A549 (cell line): Measurements from ENCODE around the gene IGFBP5. TPM values are rescaled to one million over a fixed set of nuclear protein-coding genes. Genes with fewer than 3 reads are reported as not detected.

ENCODE experiments used
- ATAC-seq, 2 experiments: fragments of 200-7000 bp in 1 of 2; fragments of >200 bp in 1 of 2; cut with Nextera tagmentation in 1 of 2; cut with Tn5 transposase in 1 of 2; 3 replicates each; pipeline versions ENCODE4 v1.8.0 to v1.9.1; 2018 to 2020; ENCODE audit warnings: mild to moderate bottlenecking in 1 of 2, moderate library complexity in 1 of 2
- CTCF ChIA-PET: fragments of 300-600 bp; sonication (Branson Sonifier 250); formaldehyde crosslinking; extraction: SDS; loops from one replicate; lab custom pipeline; 2021; ENCODE audit warnings: antibody characterized with exemption, inconsistent platforms; lab: Yijun Ruan, JAX
- POLR2A ChIA-PET: fragments of 350-600 bp; formaldehyde crosslinking; extraction: SDS; loops from one replicate; lab custom pipeline; 2021; ENCODE audit warnings: antibody characterized with exemption, inconsistent platforms; lab: Yijun Ruan, JAX
- DNase-seq, 2 experiments: peaks; one replicate each; pipeline versions ENCODE4 v3.0.0 to v3.0.0-alpha.2; 2011 to 2016; ENCODE audit warnings: low read depth in 1 of 2, low spot score in 1 of 2
- FAIRE-seq: peaks from 2 replicates; lab custom pipeline; 2011; peaks lifted over from hg19 to GRCh38; lab: Jason Lieb, UNC
- H3K27ac ChIP-seq, 2 experiments: fragments of >200 bp; sonication (Bioruptor Twin); formaldehyde crosslinking; 3 replicates each; pipeline ENCODE4 v1.5.1; 2016 to 2017
- H3K4me1 ChIP-seq: fragments of >200 bp; sonication (Bioruptor Twin); formaldehyde crosslinking; 3 replicates; pipeline ENCODE4 v1.6.1; 2016
- H3K4me2 ChIP-seq: fragments of >200 bp; sonication (Bioruptor Twin); formaldehyde crosslinking; 3 replicates; pipeline ENCODE4 v1.6.1; 2016
- H3K4me3 ChIP-seq: fragments of >200 bp; sonication (Bioruptor Twin); formaldehyde crosslinking; 3 replicates; pipeline ENCODE4 v1.5.1; 2016
- H3K9me3 ChIP-seq: fragments of >200 bp; sonication (Bioruptor Twin); formaldehyde crosslinking; 3 replicates; pipeline ENCODE4 v1.6.1; 2016
- CBX8 ChIP-seq: fragments of 200-600 bp; sonication (generic); IDR thresholded peaks from 2 replicates; pipeline ENCODE4 v1.6.1; 2016
- CEBPB ChIP-seq, 2 experiments: fragments of >200 bp in 1 of 2; sonication (Bioruptor Twin) in 1 of 2; formaldehyde crosslinking in 1 of 2; IDR thresholded peaks; 2 replicates each; pipeline ENCODE4 v1.6.1; 2012 to 2016
- CHD4 ChIP-seq: fragments of 200-600 bp; sonication (generic); IDR thresholded peaks from 2 replicates; pipeline ENCODE4 v1.6.1; 2016; ENCODE audit warnings: antibody characterized with exemption, mild to moderate bottlenecking, borderline replicate concordance
- EHMT2 ChIP-seq: fragments of 200-600 bp; sonication (generic); IDR thresholded peaks from 2 replicates; pipeline ENCODE4 v1.6.1; 2016; ENCODE audit warnings: antibody characterized with exemption, low read depth, mild to moderate bottlenecking, moderate library complexity
- EP300 ChIP-seq, 2 experiments: fragments of >200 bp; sonication (Bioruptor Twin); formaldehyde crosslinking; IDR thresholded peaks; 2 replicates in 1 of 2; 3 replicates in 1 of 2; pipeline ENCODE4 v1.6.1; 2016 to 2017
- FOXS1 ChIP-seq: fragments of 250-450 bp; sonication (Bioruptor Pico); IDR thresholded peaks from 2 replicates; pipeline ENCODE4 v1.5.0; 2020; ENCODE audit warnings: mild to moderate bottlenecking, moderate library complexity
- JUN ChIP-seq, 2 experiments: fragments of >200 bp; sonication (Bioruptor Twin); formaldehyde crosslinking; IDR thresholded peaks; 2 replicates in 1 of 2; 3 replicates in 1 of 2; pipeline ENCODE4 v1.6.1; 2016 to 2017
- JUNB ChIP-seq: fragments of >200 bp; sonication (Bioruptor Twin); formaldehyde crosslinking; IDR thresholded peaks from 2 replicates; pipeline ENCODE4 v1.6.1; 2016
- KDM1A ChIP-seq: fragments of 200-600 bp; sonication (generic); IDR thresholded peaks from 2 replicates; pipeline ENCODE4 v1.6.1; 2016; ENCODE audit warnings: low read depth, mild to moderate bottlenecking
- KDM5A ChIP-seq: fragments of 200-600 bp; sonication (generic); IDR thresholded peaks from 2 replicates; pipeline ENCODE4 v1.6.1; 2016; ENCODE audit warnings: antibody characterized with exemption, mild to moderate bottlenecking
- NFE2L2 ChIP-seq: fragments of 150-350 bp; conservative IDR thresholded peaks from 2 replicates; pipeline ENCODE4 v1.6.1; 2014; ENCODE audit warnings: low read length
- NPAS2 ChIP-seq: fragments of 250-450 bp; sonication (Bioruptor Pico); IDR thresholded peaks from 2 replicates; pipeline ENCODE4 v1.8.0; 2022; ENCODE audit warnings: mild to moderate bottlenecking, moderate library complexity, borderline replicate concordance
- NR3C1 ChIP-seq: fragments of >200 bp; sonication (Bioruptor Twin); formaldehyde crosslinking; IDR thresholded peaks from 3 replicates; pipeline ENCODE4 v1.6.1; 2017
- POLR2A ChIP-seq: IDR thresholded peaks from 2 replicates; pipeline ENCODE4 v1.6.1; 2012; ENCODE audit warnings: mild to moderate bottlenecking, low read length
- POLR2AphosphoS2 ChIP-seq: conservative IDR thresholded peaks from 2 replicates; pipeline ENCODE4 v1.6.1; 2012; ENCODE audit warnings: low read length, improper control_type of control experiment, inconsistent platforms
- RFX5 ChIP-seq: fragments of 450-650 bp; IDR thresholded peaks from 2 replicates; pipeline ENCODE4 v1.7.1; 2014; ENCODE audit warnings: antibody characterized with exemption, mild to moderate bottlenecking, moderate library complexity
- TP53 ChIP-seq: fragments of 250-450 bp; sonication (Bioruptor Pico); IDR thresholded peaks from 2 replicates; pipeline ENCODE4 v1.5.0; 2021; ENCODE audit warnings: mild to moderate bottlenecking, moderate library complexity
- ZC3H11A ChIP-seq: fragments of 450-650 bp; IDR thresholded peaks from 2 replicates; pipeline ENCODE4 v1.6.1; 2014; ENCODE audit warnings: antibody characterized with exemption, mild to moderate bottlenecking
- WGBS: methylation state at CpG from one replicate; pipeline ENCODE4 v1.1.6; 2017; ENCODE audit errors: missing lambda C conversion rate; 5-methylcytosine and 5-hydroxymethylcytosine counted together
- polyA plus RNA-seq, 4 experiments: library from polyadenylated mRNA; depleted of rRNA in 3 of 4; stranded (reverse); fragments of >200 nt; fragmentation: RNase III in 1 of 4; extraction: RNeasy Plus Mini Kit Qiagen cat#74134 plus additional on column Dnase treatment in 1 of 4; gene quantifications; 2 replicates in 3 of 4; 3 replicates in 1 of 4; pipeline ENCODE4 v1.2.3, GENCODE V29; 2011 to 2017
- TF ChIP-seq, protein P1 (sequence below): fragments of 200-600 bp; sonication (generic); IDR thresholded peaks from 2 replicates; pipeline ENCODE4 v1.6.1; 2016; ENCODE audit warnings: antibody characterized with exemption, mild to moderate bottlenecking, moderate library complexity
- TF ChIP-seq, protein P2 (sequence below): fragments of 250-450 bp; sonication (Bioruptor Pico); IDR thresholded peaks from 2 replicates; pipeline ENCODE4 v1.5.0; 2021; ENCODE audit warnings: mild to moderate bottlenecking, moderate library complexity, borderline replicate concordance
- TF ChIP-seq, protein P3 (sequence below): IDR thresholded peaks from 2 replicates; pipeline ENCODE4 v1.6.1; 2012
- TF ChIP-seq, protein P4 (sequence below): fragments of >200 bp; sonication (Bioruptor Twin); formaldehyde crosslinking; IDR thresholded peaks from 3 replicates; pipeline ENCODE4 v1.5.1; 2016
- TF ChIP-seq, protein P5 (sequence below): fragments of >200 bp; sonication (Bioruptor Twin); formaldehyde crosslinking; IDR thresholded peaks from 2 replicates; pipeline ENCODE4 v1.6.1; 2016
- TF ChIP-seq, protein P6 (sequence below): fragments of 450-650 bp; IDR thresholded peaks from 2 replicates; pipeline ENCODE4 v1.6.1; 2014; ENCODE audit warnings: antibody characterized with exemption

Gene IGFBP5
- polyA plus RNA-seq, 2 of the 4 experiments (the other 2 are of a cell fraction): 0.23 to 0.97 TPM

DNA sequence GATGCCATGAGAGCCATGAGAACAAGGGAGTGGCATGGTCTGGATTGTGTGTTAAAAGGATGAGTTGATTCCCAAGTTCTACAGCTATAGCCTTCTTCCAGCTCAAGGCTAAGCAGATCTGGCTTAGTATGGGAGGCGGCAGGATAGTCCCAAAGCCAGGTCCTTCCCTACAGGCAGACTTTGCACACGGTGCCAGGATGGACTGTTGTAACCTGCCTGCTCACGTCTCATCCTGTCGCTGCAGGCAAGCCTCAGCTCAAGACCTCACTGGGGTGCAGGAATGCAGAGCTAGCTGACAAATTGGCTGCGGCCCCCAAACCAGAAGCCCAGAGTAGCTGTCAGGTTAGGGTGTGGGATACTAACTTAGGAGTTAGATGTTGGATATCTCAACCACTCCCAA, 28.8 kb upstream of the IGFBP5 start (continued):
- TF ChIP-seq, protein P1, sequence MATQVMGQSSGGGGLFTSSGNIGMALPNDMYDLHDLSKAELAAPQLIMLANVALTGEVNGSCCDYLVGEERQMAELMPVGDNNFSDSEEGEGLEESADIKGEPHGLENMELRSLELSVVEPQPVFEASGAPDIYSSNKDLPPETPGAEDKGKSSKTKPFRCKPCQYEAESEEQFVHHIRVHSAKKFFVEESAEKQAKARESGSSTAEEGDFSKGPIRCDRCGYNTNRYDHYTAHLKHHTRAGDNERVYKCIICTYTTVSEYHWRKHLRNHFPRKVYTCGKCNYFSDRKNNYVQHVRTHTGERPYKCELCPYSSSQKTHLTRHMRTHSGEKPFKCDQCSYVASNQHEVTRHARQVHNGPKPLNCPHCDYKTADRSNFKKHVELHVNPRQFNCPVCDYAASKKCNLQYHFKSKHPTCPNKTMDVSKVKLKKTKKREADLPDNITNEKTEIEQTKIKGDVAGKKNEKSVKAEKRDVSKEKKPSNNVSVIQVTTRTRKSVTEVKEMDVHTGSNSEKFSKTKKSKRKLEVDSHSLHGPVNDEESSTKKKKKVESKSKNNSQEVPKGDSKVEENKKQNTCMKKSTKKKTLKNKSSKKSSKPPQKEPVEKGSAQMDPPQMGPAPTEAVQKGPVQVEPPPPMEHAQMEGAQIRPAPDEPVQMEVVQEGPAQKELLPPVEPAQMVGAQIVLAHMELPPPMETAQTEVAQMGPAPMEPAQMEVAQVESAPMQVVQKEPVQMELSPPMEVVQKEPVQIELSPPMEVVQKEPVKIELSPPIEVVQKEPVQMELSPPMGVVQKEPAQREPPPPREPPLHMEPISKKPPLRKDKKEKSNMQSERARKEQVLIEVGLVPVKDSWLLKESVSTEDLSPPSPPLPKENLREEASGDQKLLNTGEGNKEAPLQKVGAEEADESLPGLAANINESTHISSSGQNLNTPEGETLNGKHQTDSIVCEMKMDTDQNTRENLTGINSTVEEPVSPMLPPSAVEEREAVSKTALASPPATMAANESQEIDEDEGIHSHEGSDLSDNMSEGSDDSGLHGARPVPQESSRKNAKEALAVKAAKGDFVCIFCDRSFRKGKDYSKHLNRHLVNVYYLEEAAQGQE: no peak
- TF ChIP-seq JUNB (no peak), NPAS2 (CRISPR knock-in tag) (no peak), NR3C1 (no peak), JUN (IDR thresholded peaks at IDR 0.05) (no peak), POLR2A (no peak), KDM5A (no peak), RFX5 (no peak), EP300 (IDR thresholded peaks at IDR 0.05) (no peak)
- TF ChIP-seq, protein P2, sequence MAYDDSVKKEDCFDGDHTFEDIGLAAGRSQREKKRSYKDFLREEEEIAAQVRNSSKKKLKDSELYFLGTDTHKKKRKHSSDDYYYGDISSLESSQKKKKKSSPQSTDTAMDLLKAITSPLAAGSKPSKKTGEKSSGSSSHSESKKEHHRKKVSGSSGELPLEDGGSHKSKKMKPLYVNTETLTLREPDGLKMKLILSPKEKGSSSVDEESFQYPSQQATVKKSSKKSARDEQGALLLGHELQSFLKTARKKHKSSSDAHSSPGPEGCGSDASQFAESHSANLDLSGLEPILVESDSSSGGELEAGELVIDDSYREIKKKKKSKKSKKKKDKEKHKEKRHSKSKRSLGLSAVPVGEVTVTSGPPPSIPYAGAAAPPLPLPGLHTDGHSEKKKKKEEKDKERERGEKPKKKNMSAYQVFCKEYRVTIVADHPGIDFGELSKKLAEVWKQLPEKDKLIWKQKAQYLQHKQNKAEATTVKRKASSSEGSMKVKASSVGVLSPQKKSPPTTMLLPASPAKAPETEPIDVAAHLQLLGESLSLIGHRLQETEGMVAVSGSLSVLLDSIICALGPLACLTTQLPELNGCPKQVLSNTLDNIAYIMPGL (CRISPR knock-in tag): no peak
- TF ChIP-seq, protein P3, sequence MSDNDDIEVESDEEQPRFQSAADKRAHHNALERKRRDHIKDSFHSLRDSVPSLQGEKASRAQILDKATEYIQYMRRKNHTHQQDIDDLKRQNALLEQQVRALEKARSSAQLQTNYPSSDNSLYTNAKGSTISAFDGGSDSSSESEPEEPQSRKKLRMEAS: no peak

DNA sequence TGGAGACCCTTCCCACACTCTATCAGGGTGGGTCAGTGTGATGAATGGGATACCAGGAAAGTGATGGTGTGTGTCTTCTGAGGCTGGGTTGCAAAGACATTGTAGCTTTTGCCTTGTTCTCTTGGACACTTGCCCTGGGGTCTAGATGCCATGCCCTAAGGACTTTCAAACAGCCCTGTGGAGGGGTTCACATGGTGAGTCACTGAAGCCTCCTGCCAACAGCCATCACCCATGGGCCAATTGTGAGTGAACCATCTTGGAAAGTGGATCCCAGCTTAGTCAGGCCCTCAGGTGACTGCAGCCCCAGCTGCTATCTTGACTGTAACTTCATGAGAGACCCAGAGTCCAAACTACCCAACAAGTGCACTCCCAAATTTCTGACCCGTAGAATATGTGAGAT, 25.8 kb upstream of the IGFBP5 start:
- FAIRE-seq (no peak), ATAC-seq (no peak), DNase-seq (no peak)
- Histone ChIP-seq H3K9me3 (no peaks in the 10 kb centered on the region), H3K4me3 (no peak overlapping the region), H3K4me2 (no peak overlapping the region), H3K27ac (no peak overlapping the region), H3K4me1 (no peaks in the 10 kb centered on the region)
- 0% methylated on average over 1 of the region's 1 CpG for WGBS
- ChIA-PET POLR2A (no interaction called here), CTCF (no interaction called here)
- no peak for TF ChIP-seq CEBPB (IDR thresholded peaks at IDR 0.05)
- TF ChIP-seq KDM1A: no peak
- TF ChIP-seq EHMT2: no peak
- no peak for TF ChIP-seq ZC3H11A
- no peak for TF ChIP-seq KDM5A
- no peak for TF ChIP-seq CHD4
- TF ChIP-seq NPAS2 (CRISPR knock-in tag): no peak
- no peak for TF ChIP-seq EP300 (IDR thresholded peaks at IDR 0.05)
- no peak for TF ChIP-seq TP53 (CRISPR knock-in tag)
- TF ChIP-seq POLR2A: no peak
- TF ChIP-seq NR3C1: no peak
- TF ChIP-seq, protein P4, sequence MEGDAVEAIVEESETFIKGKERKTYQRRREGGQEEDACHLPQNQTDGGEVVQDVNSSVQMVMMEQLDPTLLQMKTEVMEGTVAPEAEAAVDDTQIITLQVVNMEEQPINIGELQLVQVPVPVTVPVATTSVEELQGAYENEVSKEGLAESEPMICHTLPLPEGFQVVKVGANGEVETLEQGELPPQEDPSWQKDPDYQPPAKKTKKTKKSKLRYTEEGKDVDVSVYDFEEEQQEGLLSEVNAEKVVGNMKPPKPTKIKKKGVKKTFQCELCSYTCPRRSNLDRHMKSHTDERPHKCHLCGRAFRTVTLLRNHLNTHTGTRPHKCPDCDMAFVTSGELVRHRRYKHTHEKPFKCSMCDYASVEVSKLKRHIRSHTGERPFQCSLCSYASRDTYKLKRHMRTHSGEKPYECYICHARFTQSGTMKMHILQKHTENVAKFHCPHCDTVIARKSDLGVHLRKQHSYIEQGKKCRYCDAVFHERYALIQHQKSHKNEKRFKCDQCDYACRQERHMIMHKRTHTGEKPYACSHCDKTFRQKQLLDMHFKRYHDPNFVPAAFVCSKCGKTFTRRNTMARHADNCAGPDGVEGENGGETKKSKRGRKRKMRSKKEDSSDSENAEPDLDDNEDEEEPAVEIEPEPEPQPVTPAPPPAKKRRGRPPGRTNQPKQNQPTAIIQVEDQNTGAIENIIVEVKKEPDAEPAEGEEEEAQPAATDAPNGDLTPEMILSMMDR: no peak
- TF ChIP-seq FOXS1 (CRISPR knock-in tag): no peak

DNA sequence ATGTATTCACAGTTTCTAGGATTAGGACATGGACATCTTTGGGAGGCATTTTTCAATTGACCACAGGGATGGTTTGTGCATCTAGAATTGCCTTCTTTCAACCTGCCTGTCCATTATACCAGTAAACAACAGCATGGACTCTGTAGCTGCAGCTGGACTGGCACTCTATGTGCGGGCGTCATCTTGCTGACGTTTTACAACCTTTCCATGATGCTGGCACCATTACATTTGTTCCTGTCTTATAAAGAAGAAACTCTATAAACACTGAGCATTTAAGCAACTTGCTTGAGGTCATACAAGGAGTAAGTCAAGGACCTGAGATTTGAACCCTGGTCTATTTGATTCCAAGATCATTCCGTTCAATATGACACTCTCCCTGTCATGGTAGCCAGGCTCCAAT, 25.4 kb upstream of the IGFBP5 start:
- FAIRE-seq: no peak
- no peak for ATAC-seq
- Histone ChIP-seq H3K4me3 (no peak overlapping the region), H3K4me1 (no peaks in the 10 kb centered on the region), H3K9me3 (no peaks in the 10 kb centered on the region), H3K4me2 (no peak overlapping the region), H3K27ac (no peak overlapping the region)
- POLR2A ChIA-PET: no interaction called here
- no peak for TF ChIP-seq RFX5
- no peak for TF ChIP-seq NFE2L2
- TF ChIP-seq, protein P5, sequence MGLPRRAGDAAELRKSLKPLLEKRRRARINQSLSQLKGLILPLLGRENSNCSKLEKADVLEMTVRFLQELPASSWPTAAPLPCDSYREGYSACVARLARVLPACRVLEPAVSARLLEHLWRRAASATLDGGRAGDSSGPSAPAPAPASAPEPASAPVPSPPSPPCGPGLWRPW: no peak
- no peak for TF ChIP-seq CBX8
- no peak for TF ChIP-seq POLR2A
- no peak for TF ChIP-seq POLR2AphosphoS2
- TF ChIP-seq, protein P6, sequence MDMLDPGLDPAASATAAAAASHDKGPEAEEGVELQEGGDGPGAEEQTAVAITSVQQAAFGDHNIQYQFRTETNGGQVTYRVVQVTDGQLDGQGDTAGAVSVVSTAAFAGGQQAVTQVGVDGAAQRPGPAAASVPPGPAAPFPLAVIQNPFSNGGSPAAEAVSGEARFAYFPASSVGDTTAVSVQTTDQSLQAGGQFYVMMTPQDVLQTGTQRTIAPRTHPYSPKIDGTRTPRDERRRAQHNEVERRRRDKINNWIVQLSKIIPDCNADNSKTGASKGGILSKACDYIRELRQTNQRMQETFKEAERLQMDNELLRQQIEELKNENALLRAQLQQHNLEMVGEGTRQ: no peak
- CTCF ChIA-PET: no interaction called here
- no peak for DNase-seq
- 44% methylated on average over 4 of the region's 4 CpGs for WGBS
